Type B pancreatic cell (in vitro differentiated cells): ENCODE measurements around the gene DUSP22. TPM values are rescaled to one million over a fixed set of nuclear protein-coding genes. Genes with fewer than 3 reads are reported as not detected.

ENCODE experiments used
- DNase-seq: peaks from one replicate; pipeline ENCODE4 v3.0.0; 2021; ENCODE audit warnings: mixed read lengths; ENCODE audit not compliant: unreplicated experiment; ENCODE audit errors: extremely low spot score
- H3K27ac Mint-ChIP-seq: 2 replicates; pipeline ENCODE4 v1.8.0; 2021; ENCODE audit warnings: mild to moderate bottlenecking, mixed read lengths
- H3K27me3 Mint-ChIP-seq: 2 replicates; pipeline ENCODE4 v1.8.0; 2021; ENCODE audit warnings: mixed read lengths
- H3K36me3 Mint-ChIP-seq: 2 replicates; pipeline ENCODE4 v1.8.0; 2021; ENCODE audit warnings: mixed read lengths
- H3K4me1 Mint-ChIP-seq: one replicate; pipeline ENCODE4 v1.8.0; 2021; ENCODE audit warnings: mixed read lengths; ENCODE audit not compliant: unreplicated experiment
- H3K4me3 Mint-ChIP-seq: 2 replicates; pipeline ENCODE4 v1.8.0; 2021; ENCODE audit warnings: mild to moderate bottlenecking, mixed read lengths
- H3K9me3 Mint-ChIP-seq: 2 replicates; pipeline ENCODE4 v1.8.0; 2021; ENCODE audit warnings: mixed read lengths
- CTCF ChIP-seq: fragments of 200-600 bp; sonication (generic); conservative IDR thresholded peaks from 2 replicates; pipeline ENCODE4 v1.5.0; 2021; ENCODE audit warnings: antibody characterized with exemption, mild to moderate bottlenecking
- total RNA-seq: library from RNA; stranded (reverse); gene quantifications from 2 replicates; pipeline ENCODE4 v1.2.1, GENCODE V29; 2021; ENCODE audit warnings: low replicate concordance

The DUSP22 gene
- total RNA-seq, 1 donor from 2014 or later = 25.0 TPM

GRCh38 chr6:355373-356208 is 63.3 kb downstream of the DUSP22 start:
- no peak for DNase-seq
- H3K9me3 Mint-ChIP-seq = no peaks in the 10 kb centered on the region
- no peak overlapping the region for H3K4me3 Mint-ChIP-seq
- H3K4me1 Mint-ChIP-seq = no peaks in the 10 kb centered on the region
- H3K27me3 Mint-ChIP-seq = no peaks in the 10 kb centered on the region
- no peaks in the 10 kb centered on the region for H3K36me3 Mint-ChIP-seq
- no peak for TF ChIP-seq CTCF
- H3K27ac Mint-ChIP-seq = no peak overlapping the region

GRCh38 chr6:356828-357251 is 64.6 kb downstream of the DUSP22 start:
- no peak for DNase-seq
- Mint-ChIP-seq H3K4me1 (no peaks in the 10 kb centered on the region), H3K27me3 (no peaks in the 10 kb centered on the region), H3K27ac (no peak overlapping the region), H3K4me3 (no peak overlapping the region), H3K36me3 (no peaks in the 10 kb centered on the region), H3K9me3 (no peaks in the 10 kb centered on the region)
- no peak for TF ChIP-seq CTCF

GRCh38 chr6:357261-357790 is 65.0 kb downstream of the DUSP22 start:
- Mint-ChIP-seq H3K36me3 (no peaks in the 10 kb centered on the region), H3K27ac (no peak overlapping the region), H3K9me3 (no peaks in the 10 kb centered on the region), H3K4me1 (no peaks in the 10 kb centered on the region), H3K4me3 (no peak overlapping the region), H3K27me3 (no peaks in the 10 kb centered on the region)
- TF ChIP-seq CTCF = no peak
- DNase-seq = no peak

- H3K4me3 Mint-ChIP-seq = no peak overlapping the region
- DNase-seq = no peak
- H3K36me3 Mint-ChIP-seq = no peaks in the 10 kb centered on the region
- no peaks in the 10 kb centered on the region for H3K9me3 Mint-ChIP-seq
- H3K27me3 Mint-ChIP-seq = no peaks in the 10 kb centered on the region
- no peaks in the 10 kb centered on the region for H3K4me1 Mint-ChIP-seq
- no peak overlapping the region for H3K27ac Mint-ChIP-seq
- no peak for TF ChIP-seq CTCF
These were observed 65.6 kb downstream of the DUSP22 start for GRCh38 chr6:357791-358341.

- Mint-ChIP-seq H3K27ac (no peak overlapping the region), H3K4me3 (no peak overlapping the region), H3K36me3 (no peaks in the 10 kb centered on the region), H3K4me1 (no peaks in the 10 kb centered on the region), H3K27me3 (no peaks in the 10 kb centered on the region), H3K9me3 (no peaks in the 10 kb centered on the region)
- TF ChIP-seq CTCF = no peak
- no peak for DNase-seq
These were observed 66.1 kb downstream of the DUSP22 start for GRCh38 chr6:358432-358831.
